Esophagus muscularis mucosa (tissue), 4 donors: Measurements from ENCODE around the gene BPNT1. TPM values are rescaled to one million over a fixed set of nuclear protein-coding genes. Genes with fewer than 3 reads are reported as not detected.

Source experiments
- DNase-seq: peaks from one replicate; pipeline ENCODE4 v3.0.0-alpha.2; 2017; ENCODE audit errors: extremely low spot score
- H3K27ac ChIP-seq, 4 donors: fragments of 200-600 bp; sonication (generic); replicated peaks in 1 of 4; 1 replicate in 3 of 4; 2 replicates in 1 of 4; pipeline ENCODE4 v1.5.1; 2016 to 2019; ENCODE audit warnings: mild to moderate bottlenecking in 1 of 4
- H3K27me3 ChIP-seq, 4 donors: fragments of 200-600 bp; sonication (generic); one replicate each; pipeline versions ENCODE4 v1.5.1 to v1.6.0; 2016 to 2019
- H3K36me3 ChIP-seq, 4 donors: fragments of 200-600 bp; sonication (generic); one replicate each; pipeline ENCODE4 v1.5.1; 2016 to 2019
- H3K4me1 ChIP-seq, 4 donors: fragments of 200-600 bp; sonication (generic); one replicate each; pipeline ENCODE4 v1.5.1; 2016 to 2019
- H3K4me3 ChIP-seq, 4 donors: fragments of 200-600 bp; sonication (generic); 1 replicate in 2 of 4; 2 replicates in 2 of 4; pipeline ENCODE4 v1.5.1; 2016 to 2019; ENCODE audit warnings: mild to moderate bottlenecking in 4 of 4, moderate library complexity in 1 of 4
- H3K9me3 ChIP-seq, 4 donors: fragments of 200-600 bp; sonication (generic); 1 replicate in 3 of 4; 2 replicates in 1 of 4; pipeline ENCODE4 v1.5.1; 2016 to 2019
- EP300 ChIP-seq: sonication (generic); formaldehyde crosslinking; IDR thresholded peaks from one replicate; pipeline ENCODE4 v1.6.1; 2017; ENCODE audit warnings: antibody characterized with exemption
- POLR2A ChIP-seq: fragments of 450-650 bp; IDR thresholded peaks from one replicate; pipeline ENCODE4 v1.6.1; 2017; ENCODE audit warnings: antibody characterized with exemption, moderate library complexity, mild to moderate bottlenecking, low read depth
- POLR2AphosphoS5 ChIP-seq, 2 donors: sonication (generic); formaldehyde crosslinking; IDR thresholded peaks; one replicate each; pipeline ENCODE4 v1.6.1; 2017; ENCODE audit warnings: antibody characterized with exemption in 2 of 2
- WGBS: methylation state at CpG from one replicate; pipeline ENCODE4 v1.1.5; 2018; 5-methylcytosine and 5-hydroxymethylcytosine counted together
- intact Hi-C: fragments of 100-400 bp; cut with DNase I; formaldehyde crosslinking; loops from one replicate; pipeline ENCODE4 v1.15.1; 2023
- total RNA-seq, 4 donors: library from RNA; depleted of rRNA; stranded (reverse); fragments of >200 nt; gene quantifications; one replicate each; pipeline versions ENCODE4 v1.1.0 to v1.2.1, GENCODE V29; 2016
- TF ChIP-seq, protein P1 (sequence below), 3 experiments: fragments of 200-600 bp in 2 of 3; fragments of 450-650 bp in 1 of 3; sonication (generic) in 2 of 3; IDR thresholded peaks; one replicate each; pipeline ENCODE4 v1.5.1; 2017 to 2019; ENCODE audit warnings: antibody characterized with exemption in 3 of 3, mild to moderate bottlenecking in 2 of 3, moderate library complexity in 1 of 3

BPNT1 gene
- total RNA-seq, 4 donors from 2014 or later = 11.2 to 14.3 (median 12.6) TPM

- no peak for DNase-seq
- no peak overlapping the region for H3K27ac ChIP-seq
- H3K4me3 ChIP-seq = no peak overlapping the region
- H3K36me3 ChIP-seq = peaks cover 0 to 10% (median 0%) of the 10 kb centered on the region in 4 donors
- H3K4me1 ChIP-seq = peaks cover 0 to 14% (median 11%) of the 10 kb centered on the region in 4 donors
- no peak for TF ChIP-seq POLR2A
- TF ChIP-seq POLR2AphosphoS5 (IDR thresholded peaks at IDR 0.05) = no peak
- TF ChIP-seq, protein P1, sequence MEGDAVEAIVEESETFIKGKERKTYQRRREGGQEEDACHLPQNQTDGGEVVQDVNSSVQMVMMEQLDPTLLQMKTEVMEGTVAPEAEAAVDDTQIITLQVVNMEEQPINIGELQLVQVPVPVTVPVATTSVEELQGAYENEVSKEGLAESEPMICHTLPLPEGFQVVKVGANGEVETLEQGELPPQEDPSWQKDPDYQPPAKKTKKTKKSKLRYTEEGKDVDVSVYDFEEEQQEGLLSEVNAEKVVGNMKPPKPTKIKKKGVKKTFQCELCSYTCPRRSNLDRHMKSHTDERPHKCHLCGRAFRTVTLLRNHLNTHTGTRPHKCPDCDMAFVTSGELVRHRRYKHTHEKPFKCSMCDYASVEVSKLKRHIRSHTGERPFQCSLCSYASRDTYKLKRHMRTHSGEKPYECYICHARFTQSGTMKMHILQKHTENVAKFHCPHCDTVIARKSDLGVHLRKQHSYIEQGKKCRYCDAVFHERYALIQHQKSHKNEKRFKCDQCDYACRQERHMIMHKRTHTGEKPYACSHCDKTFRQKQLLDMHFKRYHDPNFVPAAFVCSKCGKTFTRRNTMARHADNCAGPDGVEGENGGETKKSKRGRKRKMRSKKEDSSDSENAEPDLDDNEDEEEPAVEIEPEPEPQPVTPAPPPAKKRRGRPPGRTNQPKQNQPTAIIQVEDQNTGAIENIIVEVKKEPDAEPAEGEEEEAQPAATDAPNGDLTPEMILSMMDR (IDR thresholded peaks at IDR 0.05) = no peak
- no peak for TF ChIP-seq EP300
- H3K27me3 ChIP-seq = no peaks in the 10 kb centered on the region
- H3K9me3 ChIP-seq = no peaks in the 10 kb centered on the region
- intact Hi-C loops = no loop called here
- 92% methylated on average over 1 of the region's 1 CpG for WGBS
These were observed 5.1 kb downstream of the BPNT1 start for GRCh38 chr1:220084460-220084859.

- no peak for DNase-seq
- WGBS = 93% methylated on average over 3 of the region's 3 CpGs
- H3K27ac ChIP-seq = no peak overlapping the region
- H3K9me3 ChIP-seq = no peaks in the 10 kb centered on the region
- TF ChIP-seq, protein P1 (IDR thresholded peaks at IDR 0.05) = no peak
- TF ChIP-seq EP300 (no peak), POLR2AphosphoS5 (IDR thresholded peaks at IDR 0.05) (no peak), POLR2A (no peak)
- no peak overlapping the region for H3K4me3 ChIP-seq
- no peaks in the 10 kb centered on the region for H3K27me3 ChIP-seq
- peaks cover 0 to 33% (median 11%) of the 10 kb centered on the region in 4 donors for H3K36me3 ChIP-seq
- no peaks in the 10 kb centered on the region for H3K4me1 ChIP-seq
- intact Hi-C loops = no loop called here
These were observed 11.7 kb downstream of the BPNT1 start for GRCh38 chr1:220077887-220078286.

GRCh38 chr1:220076861-220077762 is 12.5 kb downstream of the BPNT1 start:
- Histone ChIP-seq H3K27ac (no peak overlapping the region), H3K4me3 (no peak overlapping the region), H3K36me3 (peaks cover 7 to 41% (median 18%) of the 10 kb centered on the region in 4 donors), H3K27me3 (no peaks in the 10 kb centered on the region), H3K9me3 (no peaks in the 10 kb centered on the region), H3K4me1 (no peaks in the 10 kb centered on the region)
- intact Hi-C loops = no loop called here
- 94% methylated on average over 4 of the region's 4 CpGs for WGBS
- DNase-seq = no peak
- TF ChIP-seq EP300 = no peak
- TF ChIP-seq POLR2AphosphoS5 (IDR thresholded peaks at IDR 0.05) = no peak
- TF ChIP-seq POLR2A = no peak
- TF ChIP-seq, protein P1 (IDR thresholded peaks at IDR 0.05) = no peak

DNA sequence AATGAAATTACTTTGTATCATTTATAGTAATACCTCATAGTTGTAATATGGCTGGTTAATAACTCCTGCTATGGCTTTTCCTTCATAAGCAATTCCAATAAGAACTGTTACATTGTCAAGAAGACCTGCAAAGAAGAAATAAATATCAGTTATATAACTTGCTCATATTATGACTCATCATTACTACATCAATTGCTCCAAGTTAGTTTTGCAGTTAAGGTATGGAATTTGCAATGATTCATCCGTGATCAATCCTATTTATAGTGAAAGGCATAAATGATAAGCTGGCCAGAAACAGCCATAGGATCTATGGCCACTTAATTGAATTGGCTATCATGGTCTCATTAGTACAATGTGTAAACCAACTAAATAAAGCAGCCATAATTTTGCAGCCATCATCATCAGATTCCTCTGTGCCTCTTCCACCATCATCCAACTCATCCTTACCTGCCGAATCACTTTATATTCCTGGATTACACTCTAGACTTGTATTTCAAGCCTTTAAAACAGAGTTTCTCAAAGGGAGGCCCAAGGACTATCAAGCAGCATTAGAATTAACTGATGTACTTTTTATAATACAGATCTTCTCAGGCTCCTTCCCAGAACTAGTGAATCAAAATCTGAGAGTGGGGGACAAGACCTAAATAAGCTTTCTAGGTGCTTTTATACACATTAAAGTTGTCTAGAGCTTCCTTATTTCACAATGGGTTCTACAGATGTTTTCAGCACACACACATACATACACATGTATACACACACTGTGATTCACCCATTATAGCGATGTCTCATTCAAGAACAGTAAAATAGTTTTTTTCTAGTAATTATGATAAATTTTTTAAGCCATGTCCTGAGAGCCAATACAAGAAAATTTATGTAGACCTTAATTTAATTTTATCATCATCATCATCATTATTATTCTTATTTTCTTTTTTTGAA is 22.1 kb downstream of the BPNT1 start:
- Histone ChIP-seq H3K27ac (no peak overlapping the region), H3K4me3 (no peak overlapping the region), H3K36me3 (peaks cover 12 to 81% (median 55%) of the 10 kb centered on the region in 4 donors), H3K27me3 (no peaks in the 10 kb centered on the region), H3K4me1 (no peaks in the 10 kb centered on the region), H3K9me3 (no peaks in the 10 kb centered on the region)
- WGBS = 93% methylated on average over 3 of the region's 3 CpGs
- intact Hi-C loops = no loop called here
- DNase-seq = no peak
- TF ChIP-seq POLR2A (no peak), EP300 (no peak), POLR2AphosphoS5 (IDR thresholded peaks at IDR 0.05) (no peak)
- TF ChIP-seq, protein P1 (IDR thresholded peaks at IDR 0.05) = no peak
